GM19395 (cell line): ENCODE measurements around the gene PALM2AKAP2.

Experiments used
- ATAC-seq: cut with Tn5 transposase; IDR thresholded peaks from one replicate; pipeline ENCODE4 v1.9.1; 2021; ENCODE audit warnings: mild to moderate bottlenecking, moderate library complexity; ENCODE audit not compliant: unreplicated experiment

PALM2AKAP2 gene

GRCh38 chr9:109779711-109780452 lies at the start of gene PALM2AKAP2:
Gene PALM2AKAP2, plus strand, starts transcription at chr9:109780198. Its CDS starts 291 bp downstream, at chr9:109780489.
- ATAC-seq, result no peak

- no peak for ATAC-seq
These were observed 49.8 kb upstream of the PALM2AKAP2 start for GRCh38 chr9:109730228-109730627.

GRCh38 chr9:109733690-109734089 lies 46.3 kb upstream of the PALM2AKAP2 start:
- no peak for ATAC-seq

GRCh38 chr9:109734814-109735213 lies 45.2 kb upstream of the PALM2AKAP2 start:
- no peak for ATAC-seq

GRCh38 chr9:109735801-109736200 lies 44.2 kb upstream of the PALM2AKAP2 start:
- no peak for ATAC-seq

GRCh38 chr9:109737295-109737694 lies 42.7 kb upstream of the PALM2AKAP2 start:
- no peak for ATAC-seq

GRCh38 chr9:109739760-109740159 lies 40.2 kb upstream of the PALM2AKAP2 start:
- ATAC-seq, result no peak

GRCh38 chr9:109742776-109743348 lies 37.1 kb upstream of the PALM2AKAP2 start:
- no peak for ATAC-seq

GRCh38 chr9:109743696-109744095 lies 36.3 kb upstream of the PALM2AKAP2 start:
- ATAC-seq, result no peak

GRCh38 chr9:109745335-109746283 lies 34.4 kb upstream of the PALM2AKAP2 start:
- ATAC-seq, result no peak

GRCh38 chr9:109751253-109751652 lies 28.7 kb upstream of the PALM2AKAP2 start:
- ATAC-seq, result no peak

- no peak for ATAC-seq
These were observed 26.7 kb upstream of the PALM2AKAP2 start for GRCh38 chr9:109753308-109753707.

GRCh38 chr9:109755040-109755439 lies 25.0 kb upstream of the PALM2AKAP2 start:
- no peak for ATAC-seq

GRCh38 chr9:109759589-109759988 lies 20.4 kb upstream of the PALM2AKAP2 start:
- ATAC-seq, result no peak

- ATAC-seq, result no peak
These were observed 14.7 kb upstream of the PALM2AKAP2 start for GRCh38 chr9:109765278-109765677.

GRCh38 chr9:109765830-109766229 lies 14.2 kb upstream of the PALM2AKAP2 start:
- ATAC-seq, result no peak

- no peak for ATAC-seq
These were observed 13.6 kb upstream of the PALM2AKAP2 start for GRCh38 chr9:109766351-109766750.

GRCh38 chr9:109767404-109767803 lies 12.6 kb upstream of the PALM2AKAP2 start:
- ATAC-seq, result no peak

- no peak for ATAC-seq
These were observed 12.2 kb upstream of the PALM2AKAP2 start for GRCh38 chr9:109767814-109768213.

GRCh38 chr9:109769250-109769649 lies 10.7 kb upstream of the PALM2AKAP2 start:
- ATAC-seq, result no peak

GRCh38 chr9:109770101-109770500 lies 9.9 kb upstream of the PALM2AKAP2 start:
- no peak for ATAC-seq
